Measurements from ENCODE around the gene POLR2L. TPM values are rescaled to one million over a fixed set of nuclear protein-coding genes. Genes with fewer than 3 reads are reported as not detected.

POLR2L gene
- total RNA-seq, 1 donor from 2014 or later, result 42.0 TPM

DNA sequence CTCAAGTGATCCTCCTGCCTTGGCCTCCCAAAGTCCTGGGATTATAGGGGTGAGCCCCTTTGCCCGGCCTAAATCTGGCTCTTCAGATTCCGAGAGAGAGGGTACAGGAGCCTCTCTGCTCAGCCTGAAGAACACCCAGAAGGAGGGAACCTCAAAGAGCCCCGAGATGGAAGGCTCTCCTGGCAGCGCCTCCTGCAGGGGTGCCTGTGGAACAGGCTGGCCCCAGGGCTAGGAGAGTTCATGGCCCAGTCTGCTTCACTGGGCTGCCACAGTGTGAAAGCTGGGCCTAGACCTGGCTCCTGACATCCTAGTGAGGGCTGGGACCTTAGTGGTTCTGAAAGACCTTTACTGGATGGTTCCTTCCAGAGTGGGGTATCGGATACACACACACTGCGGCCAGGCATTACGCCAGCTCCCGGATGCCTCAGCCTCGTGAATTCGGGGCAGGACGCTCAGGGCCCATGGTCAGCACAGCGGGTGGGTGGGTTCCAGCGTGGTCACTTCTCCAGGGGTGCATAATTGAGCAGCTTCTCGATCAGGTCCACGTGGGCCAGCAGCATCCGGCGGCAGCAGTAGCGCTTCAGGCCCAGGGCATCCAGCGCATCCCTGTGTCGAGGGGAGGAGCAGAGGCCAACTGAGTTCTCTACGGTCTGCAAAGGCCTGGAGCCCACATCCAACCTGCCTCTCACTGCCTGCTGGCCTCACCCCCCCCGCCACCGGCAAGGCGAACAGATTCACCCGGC lies 2.3 kb downstream of the POLR2L start:
- H3K36me3 ChIP-seq (ENCODE audit: control insufficient read depth, insufficient read depth, low read length), result peaks cover 11% of the 10 kb centered on the region
- H3K4me3 ChIP-seq (ENCODE audit: low read depth, low read length), result no peak overlapping the region
- TF ChIP-seq, protein P1, sequence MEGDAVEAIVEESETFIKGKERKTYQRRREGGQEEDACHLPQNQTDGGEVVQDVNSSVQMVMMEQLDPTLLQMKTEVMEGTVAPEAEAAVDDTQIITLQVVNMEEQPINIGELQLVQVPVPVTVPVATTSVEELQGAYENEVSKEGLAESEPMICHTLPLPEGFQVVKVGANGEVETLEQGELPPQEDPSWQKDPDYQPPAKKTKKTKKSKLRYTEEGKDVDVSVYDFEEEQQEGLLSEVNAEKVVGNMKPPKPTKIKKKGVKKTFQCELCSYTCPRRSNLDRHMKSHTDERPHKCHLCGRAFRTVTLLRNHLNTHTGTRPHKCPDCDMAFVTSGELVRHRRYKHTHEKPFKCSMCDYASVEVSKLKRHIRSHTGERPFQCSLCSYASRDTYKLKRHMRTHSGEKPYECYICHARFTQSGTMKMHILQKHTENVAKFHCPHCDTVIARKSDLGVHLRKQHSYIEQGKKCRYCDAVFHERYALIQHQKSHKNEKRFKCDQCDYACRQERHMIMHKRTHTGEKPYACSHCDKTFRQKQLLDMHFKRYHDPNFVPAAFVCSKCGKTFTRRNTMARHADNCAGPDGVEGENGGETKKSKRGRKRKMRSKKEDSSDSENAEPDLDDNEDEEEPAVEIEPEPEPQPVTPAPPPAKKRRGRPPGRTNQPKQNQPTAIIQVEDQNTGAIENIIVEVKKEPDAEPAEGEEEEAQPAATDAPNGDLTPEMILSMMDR (IDR thresholded peaks at IDR 0.05; ENCODE audit: insufficient read depth, low read length, poor library complexity, severe bottlenecking), result peak; percentile 42
- H3K27me3 ChIP-seq (ENCODE audit: control insufficient read depth, insufficient read depth, low read length), result no peaks in the 10 kb centered on the region
- DNase-seq (ENCODE audit: low read depth), result no peak

DNA sequence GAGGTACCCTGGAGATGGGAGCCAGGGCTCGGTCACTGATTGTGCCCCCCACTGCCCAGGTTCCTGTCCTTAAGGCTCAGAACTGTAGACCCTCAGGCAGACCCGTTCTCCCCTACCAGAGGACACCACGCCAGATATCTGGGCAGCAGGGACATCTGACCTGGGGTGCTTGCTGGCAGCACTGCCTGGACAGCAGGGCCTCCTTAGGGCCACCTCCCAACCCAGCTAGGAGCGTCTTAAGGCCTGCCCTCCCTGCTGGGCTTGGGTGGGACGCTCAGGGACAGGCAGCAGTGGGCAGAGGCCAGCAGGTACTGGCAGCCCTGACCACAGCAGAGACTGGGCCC lies 3.1 kb downstream of the POLR2L start:
- H3K27me3 ChIP-seq (ENCODE audit: control insufficient read depth, insufficient read depth, low read length), result no peaks in the 10 kb centered on the region
- H3K4me3 ChIP-seq (ENCODE audit: low read depth, low read length), result no peak overlapping the region
- DNase-seq (ENCODE audit: low read depth), result no peak
- peaks cover 11% of the 10 kb centered on the region for H3K36me3 ChIP-seq (ENCODE audit: control insufficient read depth, insufficient read depth, low read length)
- TF ChIP-seq, protein P1 (IDR thresholded peaks at IDR 0.05; ENCODE audit: insufficient read depth, low read length, poor library complexity, severe bottlenecking), result no peak

DNA sequence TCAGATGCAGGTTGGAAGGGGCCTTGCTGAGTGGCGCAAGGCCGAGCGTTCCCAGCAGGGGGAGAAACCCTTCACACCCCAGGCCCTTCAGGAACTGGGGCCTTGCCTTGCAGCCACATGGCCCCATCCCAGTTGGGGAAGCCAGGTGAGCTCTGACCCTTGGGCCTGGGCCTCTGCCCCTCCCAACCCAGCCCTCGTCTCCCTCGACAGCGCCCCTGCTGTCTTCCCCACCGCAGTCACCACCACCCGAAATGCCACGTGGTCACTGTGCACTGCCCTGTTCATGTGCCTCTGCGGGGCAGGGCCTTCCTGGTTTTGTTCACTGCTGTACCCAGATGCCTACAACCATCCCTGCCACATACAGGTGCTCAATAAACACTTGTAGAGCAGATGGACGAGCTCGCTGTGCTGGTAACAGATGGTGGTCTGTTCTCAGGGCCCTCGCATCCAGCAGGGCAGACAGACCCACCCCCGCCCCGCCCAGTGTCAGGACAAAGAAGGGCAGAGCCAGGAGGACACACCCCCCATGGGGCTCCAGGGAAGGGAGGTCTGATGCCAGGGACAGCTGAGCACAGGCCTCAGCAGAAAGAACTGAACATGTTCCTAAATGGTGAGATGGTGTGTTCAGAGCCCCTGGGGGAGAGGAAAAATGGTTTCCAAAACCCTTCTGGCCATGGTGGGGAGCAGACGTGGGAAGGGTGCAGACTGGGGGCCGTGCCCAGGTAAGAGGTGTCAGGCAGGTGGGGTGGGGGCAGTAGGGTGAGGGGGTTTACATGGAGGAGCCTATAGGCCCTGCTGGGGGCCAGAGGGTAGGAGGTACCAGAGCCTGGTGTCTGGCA lies 3.7 kb downstream of the POLR2L start:
- Histone ChIP-seq H3K4me3 (ENCODE audit: low read depth, low read length) (no peak overlapping the region), H3K27me3 (ENCODE audit: control insufficient read depth, insufficient read depth, low read length) (no peaks in the 10 kb centered on the region), H3K36me3 (ENCODE audit: control insufficient read depth, insufficient read depth, low read length) (peaks cover 11% of the 10 kb centered on the region)
- no peak for DNase-seq (ENCODE audit: low read depth)
- TF ChIP-seq, protein P1 (IDR thresholded peaks at IDR 0.05; ENCODE audit: insufficient read depth, low read length, poor library complexity, severe bottlenecking), result peak; percentile 34

DNA sequence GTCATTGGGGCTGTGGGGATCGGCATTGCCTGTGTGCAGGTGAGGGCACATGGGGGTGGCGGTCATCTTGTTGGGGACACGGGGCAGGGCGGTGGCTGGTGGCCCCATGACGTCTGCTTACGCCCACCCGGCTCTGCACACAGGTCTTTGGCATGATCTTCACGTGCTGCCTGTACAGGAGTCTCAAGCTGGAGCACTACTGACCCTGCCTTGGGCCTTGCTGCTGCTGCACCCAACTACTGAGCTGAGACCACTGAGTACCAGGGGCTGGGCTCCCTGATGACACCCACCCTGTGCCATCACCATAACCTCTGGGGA lies 4.4 kb downstream of the POLR2L start:
- TF ChIP-seq, protein P1 (IDR thresholded peaks at IDR 0.05; ENCODE audit: insufficient read depth, low read length, poor library complexity, severe bottlenecking), result no peak
- peaks cover 11% of the 10 kb centered on the region for H3K36me3 ChIP-seq (ENCODE audit: control insufficient read depth, insufficient read depth, low read length)
- H3K4me3 ChIP-seq (ENCODE audit: low read depth, low read length), result no peak overlapping the region
- no peaks in the 10 kb centered on the region for H3K27me3 ChIP-seq (ENCODE audit: control insufficient read depth, insufficient read depth, low read length)
- no peak for DNase-seq (ENCODE audit: low read depth)

DNA sequence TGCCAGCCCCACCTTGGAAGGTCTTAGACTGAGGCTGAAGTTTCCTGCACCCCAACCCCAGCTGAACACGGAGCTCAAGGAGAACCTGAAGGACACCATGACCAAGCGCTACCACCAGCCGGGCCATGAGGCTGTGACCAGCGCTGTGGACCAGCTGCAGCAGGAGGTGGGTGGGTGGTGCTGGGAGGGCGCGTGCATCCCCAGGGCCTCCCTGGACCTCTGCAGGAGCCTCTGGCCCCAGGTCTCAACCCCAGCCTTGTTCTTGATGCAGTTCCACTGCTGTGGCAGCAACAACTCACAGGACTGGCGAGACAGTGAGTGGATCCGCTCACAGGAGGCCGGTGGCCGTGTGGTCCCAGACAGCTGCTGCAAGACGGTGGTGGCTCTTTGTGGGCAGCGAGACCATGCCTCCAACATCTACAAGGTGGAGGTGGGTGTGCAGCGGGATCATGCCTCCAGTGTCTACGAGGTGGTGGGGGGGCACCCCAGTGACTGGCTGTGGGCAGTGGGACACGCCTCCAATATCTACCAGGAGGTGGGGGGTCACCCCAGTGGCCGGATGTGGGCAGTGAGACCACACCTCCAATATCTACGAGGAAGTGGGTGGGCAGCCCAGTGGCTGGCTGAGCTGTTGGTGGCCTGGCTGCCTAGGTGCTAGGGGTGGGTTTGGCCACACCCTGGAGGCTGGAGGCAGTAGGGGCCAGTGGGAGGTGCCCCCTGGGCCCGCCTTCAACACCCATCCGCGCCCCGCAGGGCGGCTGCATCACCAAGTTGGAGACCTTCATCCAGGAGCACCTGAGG lies 4.9 kb downstream of the POLR2L start:
- TF ChIP-seq, protein P1 (IDR thresholded peaks at IDR 0.05; ENCODE audit: insufficient read depth, low read length, poor library complexity, severe bottlenecking), result no peak
- H3K36me3 ChIP-seq (ENCODE audit: control insufficient read depth, insufficient read depth, low read length), result peaks cover 11% of the 10 kb centered on the region
- no peaks in the 10 kb centered on the region for H3K27me3 ChIP-seq (ENCODE audit: control insufficient read depth, insufficient read depth, low read length)
- no peak overlapping the region for H3K4me3 ChIP-seq (ENCODE audit: low read depth, low read length)
- no peak for DNase-seq (ENCODE audit: low read depth)

Measured in kidney epithelial cell (primary cell).